Coronary artery (tissue), 2 donors: ENCODE results near the gene ATP1A4.

Source experiments
- DNase-seq: peaks from one replicate; pipeline ENCODE4 v3.0.0-alpha.2; 2017; ENCODE audit warnings: low spot score
- H3K27ac ChIP-seq, 2 donors: fragments of 200-600 bp; sonication (generic); one replicate each; pipeline ENCODE4 v1.5.1; 2016 to 2019
- H3K4me3 ChIP-seq: fragments of 200-600 bp; sonication (generic); 2 replicates; pipeline ENCODE4 v1.5.1; 2016; ENCODE audit warnings: mild to moderate bottlenecking, moderate library complexity
- CTCF ChIP-seq: fragments of 200-600 bp; sonication (generic); IDR thresholded peaks from one replicate; pipeline ENCODE4 v1.5.1; 2019; ENCODE audit warnings: antibody characterized with exemption

The ATP1A4 gene

GRCh38 chr1:160163615-160164014 lies 12.2 kb downstream of the ATP1A4 start:
- TF ChIP-seq CTCF, result no peak
- DNase-seq, result no peak
- no peak overlapping the region for H3K27ac ChIP-seq
- H3K4me3 ChIP-seq, result no peak overlapping the region

- TF ChIP-seq CTCF, result no peak
Measured at GRCh38 chr1:160164121-160164520, 12.7 kb downstream of the ATP1A4 start.

GRCh38 chr1:160166166-160166868 lies 14.9 kb downstream of the ATP1A4 start:
- Histone ChIP-seq H3K27ac (no peak overlapping the region), H3K4me3 (no peak overlapping the region)
- DNase-seq, result no peak
- no peak for TF ChIP-seq CTCF

More at GRCh38 chr1:160164121-160164520, 12.7 kb downstream of the ATP1A4 start:
- Histone ChIP-seq H3K4me3 (no peak overlapping the region), H3K27ac (no peak overlapping the region)
- no peak for DNase-seq

GRCh38 chr1:160167056-160167455 lies 15.7 kb downstream of the ATP1A4 start:
- TF ChIP-seq CTCF, result no peak
- Histone ChIP-seq H3K4me3 (no peak overlapping the region), H3K27ac (no peak overlapping the region)
- no peak for DNase-seq

GRCh38 chr1:160167580-160167979 lies 16.2 kb downstream of the ATP1A4 start:
- no peak for TF ChIP-seq CTCF
- Histone ChIP-seq H3K4me3 (no peak overlapping the region), H3K27ac (no peak overlapping the region)
- DNase-seq, result no peak

- Histone ChIP-seq H3K27ac (no peak overlapping the region), H3K4me3 (no peak overlapping the region)
- DNase-seq, result no peak
- no peak for TF ChIP-seq CTCF
Measured at GRCh38 chr1:160168016-160168415, 16.6 kb downstream of the ATP1A4 start.

GRCh38 chr1:160168609-160169369 lies 17.4 kb downstream of the ATP1A4 start:
- TF ChIP-seq CTCF, result no peak
- Histone ChIP-seq H3K4me3 (no peak overlapping the region), H3K27ac (no peak overlapping the region)
- DNase-seq, result peak; percentile 52
